ENCODE results near the gene ADAMTS8. TPM values are rescaled to one million over a fixed set of nuclear protein-coding genes. Genes with fewer than 3 reads are reported as not detected.

The ADAMTS8 gene, protein sequence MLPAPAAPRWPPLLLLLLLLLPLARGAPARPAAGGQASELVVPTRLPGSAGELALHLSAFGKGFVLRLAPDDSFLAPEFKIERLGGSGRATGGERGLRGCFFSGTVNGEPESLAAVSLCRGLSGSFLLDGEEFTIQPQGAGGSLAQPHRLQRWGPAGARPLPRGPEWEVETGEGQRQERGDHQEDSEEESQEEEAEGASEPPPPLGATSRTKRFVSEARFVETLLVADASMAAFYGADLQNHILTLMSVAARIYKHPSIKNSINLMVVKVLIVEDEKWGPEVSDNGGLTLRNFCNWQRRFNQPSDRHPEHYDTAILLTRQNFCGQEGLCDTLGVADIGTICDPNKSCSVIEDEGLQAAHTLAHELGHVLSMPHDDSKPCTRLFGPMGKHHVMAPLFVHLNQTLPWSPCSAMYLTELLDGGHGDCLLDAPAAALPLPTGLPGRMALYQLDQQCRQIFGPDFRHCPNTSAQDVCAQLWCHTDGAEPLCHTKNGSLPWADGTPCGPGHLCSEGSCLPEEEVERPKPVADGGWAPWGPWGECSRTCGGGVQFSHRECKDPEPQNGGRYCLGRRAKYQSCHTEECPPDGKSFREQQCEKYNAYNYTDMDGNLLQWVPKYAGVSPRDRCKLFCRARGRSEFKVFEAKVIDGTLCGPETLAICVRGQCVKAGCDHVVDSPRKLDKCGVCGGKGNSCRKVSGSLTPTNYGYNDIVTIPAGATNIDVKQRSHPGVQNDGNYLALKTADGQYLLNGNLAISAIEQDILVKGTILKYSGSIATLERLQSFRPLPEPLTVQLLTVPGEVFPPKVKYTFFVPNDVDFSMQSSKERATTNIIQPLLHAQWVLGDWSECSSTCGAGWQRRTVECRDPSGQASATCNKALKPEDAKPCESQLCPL
- total RNA-seq (5.3 TPM), polyA plus RNA-seq (ENCODE audit: insufficient read depth in 1 of 8, insufficient read length in 8 of 8, low replicate concordance in 1 of 8) (10 to 100 TPM in 6 of 8 donors, 1 to 10 TPM in 2; 7.5 to 14.4 (median 11.3) TPM)
- long read RNA-seq, donor 1, result 0 reads
- long read RNA-seq, donor 2, result 0 reads
- long read RNA-seq, donor 3, full-length matches to known transcripts, result 4 of 12 reads
- long read RNA-seq, donor 3, partial matches to known transcripts, result 8 of 12 reads
- long read RNA-seq, donor 3, other reads (novel, unspliced or antisense), result 0 of 12 reads
- long read RNA-seq, donor 4, full-length matches to known transcripts, result 1 of 1 reads
- long read RNA-seq, donor 4, partial matches to known transcripts, result 0 of 1 reads
- long read RNA-seq, donor 4, other reads (novel, unspliced or antisense), result 0 of 1 reads
- long read RNA-seq, donor 5, full-length matches to known transcripts, result 3 of 9 reads
- long read RNA-seq, donor 5, partial matches to known transcripts, result 6 of 9 reads
- long read RNA-seq, donor 5, other reads (novel, unspliced or antisense), result 0 of 9 reads
- long read RNA-seq, donor 6, result 0 reads
- long read RNA-seq, donor 7, full-length matches to known transcripts, result 3 of 3 reads
- long read RNA-seq, donor 7, partial matches to known transcripts, result 0 of 3 reads
- long read RNA-seq, donor 7, other reads (novel, unspliced or antisense), result 0 of 3 reads
- long read RNA-seq, donor 8, result 0 reads
- long read RNA-seq, donor 9, result 0 reads
- long read RNA-seq, donor 10, full-length matches to known transcripts, result 3 of 3 reads
- long read RNA-seq, donor 10, partial matches to known transcripts, result 0 of 3 reads
- long read RNA-seq, donor 10, other reads (novel, unspliced or antisense), result 0 of 3 reads
- long read RNA-seq, donor 11, full-length matches to known transcripts, result 1 of 1 reads
- long read RNA-seq, donor 11, partial matches to known transcripts, result 0 of 1 reads
- long read RNA-seq, donor 11, other reads (novel, unspliced or antisense), result 0 of 1 reads

DNA sequence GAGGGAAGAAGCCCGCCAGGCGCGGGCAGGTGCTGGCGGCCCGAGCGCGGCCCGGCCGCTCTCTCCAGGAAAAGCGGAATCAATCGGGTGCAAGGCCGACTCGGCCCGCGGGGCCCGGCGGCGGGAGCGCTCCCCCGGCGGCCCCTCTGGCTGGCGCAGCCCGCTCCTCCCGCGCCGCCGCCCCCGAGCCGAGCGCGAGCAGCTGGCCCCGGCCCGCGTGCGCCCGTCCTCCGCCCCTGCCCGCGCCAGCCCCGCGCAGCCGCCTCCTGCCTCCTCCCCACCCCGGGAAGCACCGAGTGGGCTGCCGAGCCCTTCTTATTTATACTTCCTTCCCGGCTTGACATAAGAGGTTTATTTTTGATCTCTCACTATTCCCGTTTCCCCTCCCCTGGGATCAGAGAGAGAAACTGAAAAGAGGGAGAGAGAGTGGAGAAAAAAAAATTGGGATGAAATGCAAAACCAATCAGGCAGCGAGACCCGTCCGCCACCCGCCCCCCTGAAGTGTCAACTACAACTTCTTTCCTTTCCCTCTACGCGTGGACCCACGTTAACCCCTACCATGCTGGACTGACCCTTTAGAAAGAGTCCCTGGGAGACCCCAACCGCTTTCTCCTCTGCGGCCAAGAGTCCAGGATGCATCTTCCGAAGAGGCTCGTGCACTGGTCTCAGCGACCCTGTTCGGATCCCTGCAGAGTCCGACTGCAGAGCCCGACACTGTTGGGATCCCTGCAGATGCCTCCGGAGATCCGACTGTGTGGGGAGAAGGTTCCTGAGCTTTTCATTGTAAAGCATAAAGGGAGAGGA lies at the start of gene ADAMTS8:
TSS of gene ADAMTS8 (minus strand) at position 294 of the 804 bp plus-strand sequence. CDS start 323 bp downstream, outside the sequence.
- 1% methylated on average over 47 of the region's 64 CpGs for WGBS (ENCODE audit: insufficient coverage)
- peak; percentile 68 for DNase-seq
- H3K27me3 ChIP-seq (ENCODE audit: control insufficient read depth, insufficient read depth, low read length), result peaks cover 48% of the 10 kb centered on the region

DNA sequence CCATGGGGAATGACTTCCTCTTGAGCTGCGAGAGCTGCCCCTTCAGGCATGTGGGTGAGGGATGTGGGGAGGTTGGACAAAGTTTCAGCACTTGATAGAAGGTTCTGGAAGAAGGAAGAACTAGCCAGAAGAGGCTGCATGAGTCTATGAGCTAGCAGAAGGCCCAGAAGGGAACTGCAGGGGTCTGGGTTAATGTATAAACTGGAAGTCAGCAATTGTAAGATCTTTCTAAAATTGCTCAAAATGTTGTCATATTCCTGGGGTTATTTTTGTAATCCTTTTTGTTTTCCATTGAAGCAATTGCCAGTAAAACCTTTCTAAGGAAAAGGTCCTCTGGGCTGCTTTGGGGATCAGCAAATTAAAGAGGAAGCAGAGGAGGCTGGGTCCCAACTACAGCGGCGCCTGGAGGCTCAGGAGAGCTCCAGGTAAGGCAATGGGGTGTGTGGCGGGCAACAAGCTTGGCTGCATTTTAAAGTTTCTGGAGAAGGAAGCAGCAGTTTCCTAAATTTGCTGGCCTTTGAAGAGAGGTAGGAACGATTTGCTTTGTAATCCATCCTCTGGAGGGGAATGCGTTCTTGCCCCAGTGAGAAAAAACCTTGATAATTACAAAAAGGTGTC lies 49.3 kb upstream of the ADAMTS8 start:
- peak; percentile 43 for DNase-seq
- Histone ChIP-seq H3K27ac (ENCODE audit: low read length) (peak overlapping the region; percentile 71), H3K4me1 (ENCODE audit: control insufficient read depth, insufficient read depth, low read length) (peaks cover 46% of the 10 kb centered on the region), H3K9me3 (replicated peaks; ENCODE audit: control insufficient read depth, low read depth, low read length) (no peaks in the 10 kb centered on the region), H3K27me3 (ENCODE audit: control insufficient read depth, insufficient read depth, low read length) (no peaks in the 10 kb centered on the region), H3K4me3 (ENCODE audit: low read length) (no peak overlapping the region), H3K36me3 (ENCODE audit: control insufficient read depth, insufficient read depth, low read length) (peaks cover 34% of the 10 kb centered on the region)
- 47% methylated on average over 6 of the region's 6 CpGs for WGBS (ENCODE audit: insufficient coverage)

More for the DNA sequence above, at the start of gene ADAMTS8:
- Histone ChIP-seq H3K9me3 (replicated peaks; ENCODE audit: control insufficient read depth, low read depth, low read length) (no peaks in the 10 kb centered on the region), H3K4me3 (ENCODE audit: low read length) (peak within 1 kb of the TSS; percentile 44), H3K27ac (ENCODE audit: low read length) (no peak within 1 kb of the TSS), H3K4me1 (ENCODE audit: control insufficient read depth, insufficient read depth, low read length) (peaks cover 31% of the 10 kb centered on the region), H3K36me3 (ENCODE audit: control insufficient read depth, insufficient read depth, low read length) (no peaks in the 10 kb centered on the region)

DNA sequence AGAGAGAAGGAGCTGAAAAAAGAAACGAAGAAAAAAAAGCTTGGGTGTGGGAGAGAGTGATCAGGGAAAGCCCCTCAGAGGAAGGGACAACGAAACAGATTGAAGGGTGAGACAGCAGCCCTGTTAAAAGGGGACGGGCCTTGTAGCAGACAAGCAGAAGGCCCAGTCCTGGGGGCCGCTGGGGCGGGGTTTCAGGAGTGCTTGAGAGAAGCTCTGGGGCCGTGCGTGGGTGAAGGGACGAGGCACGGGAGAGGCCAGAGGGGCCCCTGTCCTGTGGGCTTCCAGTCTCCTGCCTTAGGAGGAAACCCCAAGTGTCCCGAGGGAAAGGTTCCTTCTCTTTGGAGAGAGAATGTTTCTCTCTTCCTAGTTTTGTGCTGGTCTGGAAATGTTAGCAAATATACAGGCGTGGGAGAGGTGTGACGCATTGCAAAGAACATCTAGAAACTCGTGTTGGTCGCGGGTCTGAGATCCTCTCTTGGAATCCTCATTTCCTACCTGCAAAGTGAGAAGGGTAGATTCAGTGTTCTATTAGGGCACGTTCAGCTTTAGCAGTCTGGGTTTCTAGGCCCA lies 48.6 kb upstream of the ADAMTS8 start:
- H3K4me1 ChIP-seq (ENCODE audit: control insufficient read depth, insufficient read depth, low read length), result peaks cover 46% of the 10 kb centered on the region
- H3K36me3 ChIP-seq (ENCODE audit: control insufficient read depth, insufficient read depth, low read length), result peaks cover 41% of the 10 kb centered on the region
- no peaks in the 10 kb centered on the region for H3K27me3 ChIP-seq (ENCODE audit: control insufficient read depth, insufficient read depth, low read length)
- WGBS (ENCODE audit: insufficient coverage), result 65% methylated on average over 10 of the region's 16 CpGs
- peak overlapping the region; percentile 71 for H3K27ac ChIP-seq (ENCODE audit: low read length)
- H3K4me3 ChIP-seq (ENCODE audit: low read length), result no peak overlapping the region
- no peak for DNase-seq
- no peaks in the 10 kb centered on the region for H3K9me3 ChIP-seq (replicated peaks; ENCODE audit: control insufficient read depth, low read depth, low read length)

DNA sequence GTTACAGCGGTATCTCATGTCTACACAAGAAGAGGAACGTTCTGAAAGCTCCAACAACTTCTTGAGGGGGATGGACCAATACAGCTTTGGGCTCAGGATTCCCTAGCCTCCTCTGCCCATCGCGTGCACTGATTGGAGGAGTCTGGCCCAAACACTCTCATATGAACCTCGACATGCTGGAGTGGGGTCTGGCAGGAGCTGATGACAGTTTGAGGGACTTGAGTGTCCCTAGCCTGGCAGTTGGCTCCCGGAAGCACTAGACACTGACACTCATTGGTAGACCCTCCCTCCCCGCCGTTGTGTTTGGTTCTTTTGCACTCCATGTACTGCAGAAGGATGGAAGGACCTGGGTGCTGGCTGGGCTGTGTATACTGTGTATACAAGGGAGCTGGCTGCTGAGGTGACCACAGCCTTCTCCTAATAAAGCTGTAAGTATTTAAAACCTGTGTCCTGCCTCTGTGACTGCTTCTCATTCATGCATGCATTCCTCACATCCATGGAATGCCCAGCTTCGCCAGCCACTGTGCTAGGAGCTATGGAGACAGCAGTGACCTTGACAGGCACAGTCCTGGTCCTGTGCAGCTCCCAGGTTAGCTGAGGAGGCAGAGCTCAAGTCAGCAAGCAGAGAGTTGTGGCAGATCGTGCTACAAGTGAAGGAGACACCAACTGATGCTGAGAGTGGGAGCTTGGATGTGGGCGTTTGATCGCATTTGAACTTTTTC lies 48.0 kb upstream of the ADAMTS8 start:
- H3K36me3 ChIP-seq (ENCODE audit: control insufficient read depth, insufficient read depth, low read length), result peaks cover 47% of the 10 kb centered on the region
- H3K27ac ChIP-seq (ENCODE audit: low read length), result peak overlapping the region; percentile 71
- no peak for DNase-seq
- no peaks in the 10 kb centered on the region for H3K27me3 ChIP-seq (ENCODE audit: control insufficient read depth, insufficient read depth, low read length)
- H3K4me1 ChIP-seq (ENCODE audit: control insufficient read depth, insufficient read depth, low read length), result peaks cover 46% of the 10 kb centered on the region
- no peaks in the 10 kb centered on the region for H3K9me3 ChIP-seq (replicated peaks; ENCODE audit: control insufficient read depth, low read depth, low read length)
- WGBS (ENCODE audit: insufficient coverage), result 81% methylated on average over 6 of the region's 12 CpGs
- H3K4me3 ChIP-seq (ENCODE audit: low read length), result no peak overlapping the region

DNA sequence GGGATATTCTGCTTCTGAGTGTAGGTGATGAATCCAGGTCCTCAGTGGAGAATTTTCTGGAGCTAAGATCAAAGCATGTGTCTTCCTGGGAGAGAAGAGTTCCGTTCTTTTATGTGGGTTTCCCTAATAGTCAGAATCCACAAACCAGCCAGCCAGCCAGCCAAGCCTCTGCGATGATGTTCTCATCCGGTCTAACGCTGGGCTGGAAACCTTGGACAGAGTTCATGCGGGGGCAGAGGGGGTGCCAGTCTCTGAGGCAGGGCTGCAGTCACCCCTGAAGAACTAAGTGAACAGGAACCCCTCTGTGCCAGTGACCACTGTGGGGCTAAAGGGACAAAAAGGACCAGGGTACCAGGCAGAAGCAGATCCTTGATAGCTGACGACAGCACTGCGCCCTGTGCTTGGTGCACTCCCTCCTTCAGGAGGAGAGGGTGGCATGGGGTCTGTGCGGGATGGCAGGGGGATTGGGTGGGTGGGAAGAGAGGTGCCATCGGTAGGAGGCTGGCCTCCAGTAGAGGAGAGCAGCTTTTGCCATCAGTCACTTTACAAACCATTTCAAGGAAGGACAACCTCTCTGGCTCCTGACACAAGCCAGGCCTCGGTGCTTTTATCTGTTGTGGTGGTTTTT lies 47.1 kb upstream of the ADAMTS8 start:
- peaks cover 43% of the 10 kb centered on the region for H3K4me1 ChIP-seq (ENCODE audit: control insufficient read depth, insufficient read depth, low read length)
- H3K36me3 ChIP-seq (ENCODE audit: control insufficient read depth, insufficient read depth, low read length), result peaks cover 54% of the 10 kb centered on the region
- no peak for DNase-seq
- no peak overlapping the region for H3K27ac ChIP-seq (ENCODE audit: low read length)
- H3K27me3 ChIP-seq (ENCODE audit: control insufficient read depth, insufficient read depth, low read length), result no peaks in the 10 kb centered on the region
- H3K9me3 ChIP-seq (replicated peaks; ENCODE audit: control insufficient read depth, low read depth, low read length), result no peaks in the 10 kb centered on the region
- 89% methylated on average over 6 of the region's 10 CpGs for WGBS (ENCODE audit: insufficient coverage)
- no peak overlapping the region for H3K4me3 ChIP-seq (ENCODE audit: low read length)

DNA sequence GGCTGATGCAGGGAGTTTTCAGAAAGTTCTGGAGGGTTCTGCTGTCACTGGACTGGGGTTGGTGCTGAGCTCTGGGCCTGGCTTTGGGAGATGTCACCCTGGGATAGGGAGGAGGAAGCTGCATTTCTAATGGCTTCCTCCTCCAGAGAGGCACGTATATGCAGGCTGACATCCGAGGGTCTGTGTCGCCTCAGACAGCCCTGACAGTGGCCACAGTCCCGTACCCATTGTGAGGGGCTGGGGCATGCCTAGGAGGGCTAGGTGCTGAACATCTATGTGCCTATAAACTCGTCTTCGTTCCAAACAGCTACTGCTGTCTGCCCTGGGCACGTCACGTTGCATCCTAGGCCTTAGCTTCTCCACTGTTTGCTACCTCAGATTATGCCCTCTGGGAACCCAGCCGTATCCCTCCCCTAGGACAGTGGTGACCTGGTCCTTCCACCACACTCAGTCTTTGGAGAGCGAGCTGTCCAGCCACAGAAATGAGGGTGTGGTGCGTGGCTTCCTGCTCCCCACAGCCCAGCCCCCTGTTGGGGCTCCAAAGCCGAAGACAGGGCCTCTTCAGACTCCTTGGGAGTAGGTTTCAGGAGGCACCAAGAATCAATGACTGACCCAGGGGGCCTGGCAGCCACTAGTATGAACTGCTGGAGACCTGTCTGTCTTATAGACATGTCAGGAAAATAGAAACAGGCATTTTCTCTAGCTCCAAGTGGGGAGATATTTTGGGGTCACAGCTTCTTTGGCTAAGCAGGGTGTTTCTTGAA lies 46.4 kb upstream of the ADAMTS8 start:
- WGBS (ENCODE audit: insufficient coverage), result 91% methylated on average over 11 of the region's 12 CpGs
- peaks cover 55% of the 10 kb centered on the region for H3K36me3 ChIP-seq (ENCODE audit: control insufficient read depth, insufficient read depth, low read length)

DNA sequence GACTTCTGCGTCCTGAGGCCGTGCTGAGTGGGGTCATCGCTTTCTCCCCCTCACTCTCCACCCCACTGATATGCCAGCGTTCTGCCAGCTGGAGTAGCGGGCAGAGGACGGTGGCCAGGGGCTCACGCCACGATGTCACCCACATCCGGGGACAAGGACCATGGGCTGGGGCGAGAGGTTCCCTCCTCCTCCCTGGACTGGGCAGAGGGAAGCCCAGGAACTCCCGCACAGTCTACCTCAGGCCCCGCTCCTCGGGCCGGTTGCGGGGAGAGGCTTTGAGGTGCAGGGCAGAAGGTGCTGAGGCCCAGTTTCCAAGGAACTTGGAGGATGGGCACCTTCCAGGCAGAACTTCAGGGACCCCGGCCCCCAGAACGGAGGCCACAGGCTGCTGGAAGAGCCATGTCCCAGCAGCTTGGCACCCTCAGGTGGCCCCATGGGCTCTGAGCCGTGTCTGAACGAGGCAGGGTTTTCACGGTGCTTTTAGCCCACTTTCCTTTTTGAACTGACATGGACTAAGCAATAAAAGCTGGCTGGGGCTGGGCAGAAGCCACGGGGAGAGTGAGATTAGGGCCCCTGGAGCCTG lies 45.5 kb upstream of the ADAMTS8 start:
- 84% methylated on average over 14 of the region's 21 CpGs for WGBS (ENCODE audit: insufficient coverage)
- peaks cover 31% of the 10 kb centered on the region for H3K4me1 ChIP-seq (ENCODE audit: control insufficient read depth, insufficient read depth, low read length)
- no peak overlapping the region for H3K27ac ChIP-seq (ENCODE audit: low read length)
- no peaks in the 10 kb centered on the region for H3K27me3 ChIP-seq (ENCODE audit: control insufficient read depth, insufficient read depth, low read length)
- no peaks in the 10 kb centered on the region for H3K9me3 ChIP-seq (replicated peaks; ENCODE audit: control insufficient read depth, low read depth, low read length)
- DNase-seq, result no peak
- peaks cover 58% of the 10 kb centered on the region for H3K36me3 ChIP-seq (ENCODE audit: control insufficient read depth, insufficient read depth, low read length)
- no peak overlapping the region for H3K4me3 ChIP-seq (ENCODE audit: low read length)

More for the DNA sequence above, 46.4 kb upstream of the ADAMTS8 start:
- H3K27me3 ChIP-seq (ENCODE audit: control insufficient read depth, insufficient read depth, low read length), result no peaks in the 10 kb centered on the region
- no peak overlapping the region for H3K27ac ChIP-seq (ENCODE audit: low read length)
- peaks cover 37% of the 10 kb centered on the region for H3K4me1 ChIP-seq (ENCODE audit: control insufficient read depth, insufficient read depth, low read length)
- no peak overlapping the region for H3K4me3 ChIP-seq (ENCODE audit: low read length)
- no peak for DNase-seq
- H3K9me3 ChIP-seq (replicated peaks; ENCODE audit: control insufficient read depth, low read depth, low read length), result no peaks in the 10 kb centered on the region

Measured in muscle of leg (tissue), 16 donors.